Activated CD8-positive, alpha-beta T cell treated with anti-CD3 and anti-CD28 coated beads, Interleukin-2, amount 10 ng/mL, durations not matched to agents 7 days and 5 days (primary cell): ENCODE results near the gene CHRNB1. TPM values are rescaled to one million over a fixed set of nuclear protein-coding genes. Genes with fewer than 3 reads are reported as not detected.

ENCODE experiments used
- ATAC-seq: fragments of 150-1000 bp; cut with Tn5 transposase; one replicate; pipeline ENCODE4 v1.10.0; 2021; ENCODE audit warnings: moderate library complexity
- CTCF ChIA-PET: fragments of 350-600 bp; sonication (Branson Sonifier 250); formaldehyde crosslinking; loops from one replicate; lab custom pipeline; 2021; ENCODE audit warnings: antibody characterized with exemption; lab: Charles Lee
- POLR2A ChIA-PET: fragments of 350-600 bp; sonication (Branson Sonifier 250); formaldehyde crosslinking; loops from one replicate; lab custom pipeline; 2021; ENCODE audit warnings: antibody characterized with exemption; lab: Charles Lee
- DNase-seq: peaks from one replicate; pipeline ENCODE4 v3.0.0-alpha.2; 2020
- H3K27ac Mint-ChIP-seq: one replicate; pipeline ENCODE4 v1.8.0; 2021; ENCODE audit warnings: mild to moderate bottlenecking, mixed read lengths
- H3K27me3 Mint-ChIP-seq: one replicate; pipeline ENCODE4 v1.8.0; 2021; ENCODE audit warnings: low read depth, mixed read lengths
- H3K36me3 Mint-ChIP-seq: one replicate; pipeline ENCODE4 v1.8.0; 2021; ENCODE audit warnings: low read depth, mixed read lengths
- H3K4me1 Mint-ChIP-seq: one replicate; pipeline ENCODE4 v1.8.0; 2021; ENCODE audit warnings: low read depth, mixed read lengths
- H3K4me3 Mint-ChIP-seq: one replicate; pipeline ENCODE4 v1.8.0; 2021; ENCODE audit warnings: mild to moderate bottlenecking, mixed read lengths
- H3K9me3 Mint-ChIP-seq: one replicate; pipeline ENCODE4 v1.8.0; 2022; ENCODE audit warnings: mixed read lengths; ENCODE audit not compliant: insufficient read depth
- total RNA-seq, 2 experiments: library from RNA; stranded (reverse); gene quantifications; one replicate each; pipeline ENCODE4 v1.2.3, GENCODE V29; 2021

Gene CHRNB1
- total RNA-seq = 10 to 100 TPM; 14.1 to 15.7 TPM

GRCh38 chr17:7444682-7445618, at the start of gene CHRNB1:
CHRNB1 (plus strand) TSS chr17:7445061; CDS start chr17:7445128, 67 bp downstream.
- ATAC-seq (peak; percentile 17), DNase-seq (peak; percentile 37)
- no peaks in the 10 kb centered on the region for H3K9me3 Mint-ChIP-seq
- H3K4me1 Mint-ChIP-seq = peaks cover 30% of the 10 kb centered on the region
- ChIA-PET CTCF (interaction anchor here (0.6 to 5.3 kb wide), 12 partner anchors 9 to 177 kb away, joined by 3 to 50 read pairs (median 6); partner anchors contain the start of genes SENP3, TMEM102 and TNFSF13), POLR2A (interaction anchor here (0.5 to 4.6 kb wide), 9 partner anchors 8 to 139 kb away, joined by 3 to 21 read pairs (median 5); partner anchors contain the start of genes MPDU1, POLR2A and ZBTB4)
- peak within 1 kb of the TSS; percentile 63 for H3K4me3 Mint-ChIP-seq
- peak within 1 kb of the TSS; percentile 61 for H3K27ac Mint-ChIP-seq
- H3K36me3 Mint-ChIP-seq = peaks cover 25% of the 10 kb centered on the region
- H3K27me3 Mint-ChIP-seq = peaks cover 28% of the 10 kb centered on the region

GRCh38 chr17:7396147-7396546, 48.7 kb upstream of the CHRNB1 start:
- no peak overlapping the region for H3K27ac Mint-ChIP-seq
- peaks cover 17% of the 10 kb centered on the region for H3K36me3 Mint-ChIP-seq
- no peaks in the 10 kb centered on the region for H3K9me3 Mint-ChIP-seq
- H3K4me1 Mint-ChIP-seq = peaks cover 23% of the 10 kb centered on the region
- DNase-seq (no peak), ATAC-seq (no peak)
- no peak overlapping the region for H3K4me3 Mint-ChIP-seq
- ChIA-PET POLR2A (no interaction called here), CTCF (no interaction called here)
- H3K27me3 Mint-ChIP-seq = no peaks in the 10 kb centered on the region

- H3K9me3 Mint-ChIP-seq = no peaks in the 10 kb centered on the region
- H3K4me1 Mint-ChIP-seq = peaks cover 16% of the 10 kb centered on the region
- POLR2A ChIA-PET = interaction anchor here (0.9 kb wide), 1 partner anchor 33 kb away, joined by 4 read pairs; no protein-coding TSS in a partner anchor
- H3K27ac Mint-ChIP-seq = no peak overlapping the region
- peaks cover 2% of the 10 kb centered on the region for H3K36me3 Mint-ChIP-seq
- DNase-seq = no peak
- CTCF ChIA-PET = interaction anchor here (0.6 kb wide), 1 partner anchor 37 kb away, joined by 4 read pairs; the partner anchor contains the start of gene TMEM102
- no peak for ATAC-seq
- H3K27me3 Mint-ChIP-seq = no peaks in the 10 kb centered on the region
- H3K4me3 Mint-ChIP-seq = no peak overlapping the region
Measured at GRCh38 chr17:7398612-7399011, 46.2 kb upstream of the CHRNB1 start.

- DNase-seq (peak; percentile 49), ATAC-seq (no peak)
- Mint-ChIP-seq H3K9me3 (no peaks in the 10 kb centered on the region), H3K4me1 (peaks cover 18% of the 10 kb centered on the region), H3K36me3 (peaks cover 2% of the 10 kb centered on the region), H3K27me3 (peaks cover 9% of the 10 kb centered on the region), H3K4me3 (peak overlapping the region; percentile 95), H3K27ac (peak overlapping the region; percentile 94)
- POLR2A ChIA-PET = interaction anchor here (0.6 to 2.2 kb wide), 7 partner anchors 9 to 171 kb away, joined by 3 to 10 read pairs (median 4); partner anchors contain the start of genes NEURL4, PLSCR3 and POLR2A
- CTCF ChIA-PET = interaction anchor here (0.6 to 3.8 kb wide), 7 partner anchors 10 to 122 kb away, joined by 3 to 22 read pairs (median 4); partner anchors contain the start of genes PLSCR3, SLC2A4, TMEM102 and TMEM95
Measured at GRCh38 chr17:7403043-7403726, 41.7 kb upstream of the CHRNB1 start.

- Mint-ChIP-seq H3K4me1 (peaks cover 18% of the 10 kb centered on the region), H3K9me3 (no peaks in the 10 kb centered on the region), H3K4me3 (peak overlapping the region; percentile 95), H3K36me3 (peaks cover 2% of the 10 kb centered on the region), H3K27me3 (peaks cover 9% of the 10 kb centered on the region), H3K27ac (peak overlapping the region; percentile 94)
- POLR2A ChIA-PET = interaction anchor here (0.5 to 2.2 kb wide), 9 partner anchors 9 to 170 kb away, joined by 3 to 10 read pairs (median 4); partner anchors contain the start of genes NEURL4, PLSCR3 and POLR2A
- no peak for DNase-seq
- no peak for ATAC-seq
- CTCF ChIA-PET = interaction anchor here (0.8 to 3.8 kb wide), 7 partner anchors 10 to 123 kb away, joined by 3 to 22 read pairs (median 6); partner anchors contain the start of genes PLSCR3, SLC2A4, TMEM102 and TMEM95
Measured at GRCh38 chr17:7403727-7403976, 41.2 kb upstream of the CHRNB1 start.

- peaks cover 18% of the 10 kb centered on the region for H3K4me1 Mint-ChIP-seq
- peak within 1 kb of the TSS; percentile 95 for H3K4me3 Mint-ChIP-seq
- DNase-seq (peak; percentile 99), ATAC-seq (peak; percentile 94)
- H3K27me3 Mint-ChIP-seq = peaks cover 9% of the 10 kb centered on the region
- peak within 1 kb of the TSS; percentile 94 for H3K27ac Mint-ChIP-seq
- ChIA-PET POLR2A (interaction anchor here (0.5 to 2.2 kb wide), 9 partner anchors 9 to 170 kb away, joined by 3 to 10 read pairs (median 4); partner anchors contain the start of genes NEURL4, PLSCR3 and POLR2A), CTCF (interaction anchor here (0.8 to 3.8 kb wide), 4 partner anchors 11 to 123 kb away, joined by 4 to 22 read pairs (median 7); partner anchors contain the start of genes PLSCR3, SLC2A4 and TMEM102)
- H3K36me3 Mint-ChIP-seq = peaks cover 2% of the 10 kb centered on the region
- H3K9me3 Mint-ChIP-seq = no peaks in the 10 kb centered on the region
Measured at GRCh38 chr17:7403977-7404736, 40.7 kb upstream of the CHRNB1 start, which contains the start of gene TMEM256. TMEM256 (minus strand) TSS chr17:7404097; CDS start chr17:7404084, 13 bp downstream.

GRCh38 chr17:7404737-7405349, 40.0 kb upstream of the CHRNB1 start:
- Mint-ChIP-seq H3K4me1 (peaks cover 18% of the 10 kb centered on the region), H3K36me3 (peaks cover 2% of the 10 kb centered on the region), H3K4me3 (peak overlapping the region; percentile 95), H3K27ac (peak overlapping the region; percentile 94), H3K9me3 (no peaks in the 10 kb centered on the region), H3K27me3 (peaks cover 9% of the 10 kb centered on the region)
- POLR2A ChIA-PET = interaction anchor here (0.8 to 2.2 kb wide), 3 partner anchors 9 to 79 kb away, joined by 3 to 10 read pairs (median 6); partner anchors contain the start of genes PLSCR3 and POLR2A
- no peak for DNase-seq
- CTCF ChIA-PET = interaction anchor here (0.8 to 3.8 kb wide), 2 partner anchors 31 to 49 kb away, joined by 8 to 22 read pairs; partner anchors contain the start of gene TMEM102
- ATAC-seq = peak; percentile 39

- ChIA-PET CTCF (interaction anchor here (2.0 to 2.8 kb wide), 2 partner anchors 31 to 51 kb away, joined by 5 to 14 read pairs; partner anchors contain the start of genes TMEM102 and TMEM95), POLR2A (interaction anchor here (1.0 kb wide), 1 partner anchor 30 kb away, joined by 3 read pairs; the partner anchor contains the start of gene TMEM102)
- H3K4me1 Mint-ChIP-seq = peaks cover 18% of the 10 kb centered on the region
- H3K36me3 Mint-ChIP-seq = peaks cover 2% of the 10 kb centered on the region
- no peaks in the 10 kb centered on the region for H3K9me3 Mint-ChIP-seq
- peak overlapping the region; percentile 78 for H3K4me3 Mint-ChIP-seq
- H3K27ac Mint-ChIP-seq = peak overlapping the region; percentile 66
- DNase-seq = no peak
- no peak for ATAC-seq
- H3K27me3 Mint-ChIP-seq = peaks cover 9% of the 10 kb centered on the region
Measured at GRCh38 chr17:7405350-7406234, 39.3 kb upstream of the CHRNB1 start.

GRCh38 chr17:7406235-7406825, 38.5 kb upstream of the CHRNB1 start:
- ATAC-seq = no peak
- no peak for DNase-seq
- ChIA-PET POLR2A (interaction anchor here (1.0 kb wide), 1 partner anchor 29 kb away, joined by 3 read pairs; the partner anchor contains the start of gene TMEM102), CTCF (interaction anchor here (0.6 to 2.8 kb wide), 3 partner anchors 30 to 77 kb away, joined by 3 to 14 read pairs (median 5); partner anchors contain the start of genes NEURL4, TMEM102 and TMEM95)
- Mint-ChIP-seq H3K27me3 (peaks cover 9% of the 10 kb centered on the region), H3K27ac (no peak overlapping the region), H3K9me3 (no peaks in the 10 kb centered on the region), H3K4me1 (peaks cover 18% of the 10 kb centered on the region), H3K4me3 (peak overlapping the region; percentile 11), H3K36me3 (peaks cover 2% of the 10 kb centered on the region)
